HG03520 (cell line): ENCODE results near the gene OGDHL.
"Not testable (repeated sequence)": the region's sequence is repeated elsewhere in the genome, so short reads cannot be mapped to it uniquely, and the experiment has no call there.

Experiments used
- ATAC-seq: cut with Tn5 transposase; IDR thresholded peaks from one replicate; pipeline ENCODE4 v1.9.1; 2021; ENCODE audit warnings: mild to moderate bottlenecking, moderate library complexity; ENCODE audit not compliant: unreplicated experiment

Gene OGDHL

GRCh38 chr10:49758249-49758930, 3.7 kb downstream of the OGDHL start:
- no peak for ATAC-seq

- no peak for ATAC-seq
Measured at GRCh38 chr10:49756641-49757040, 5.5 kb downstream of the OGDHL start.

GRCh38 chr10:49756031-49756430, 6.1 kb downstream of the OGDHL start:
- no peak for ATAC-seq

GRCh38 chr10:49754951-49755350, 7.2 kb downstream of the OGDHL start:
- ATAC-seq, result not testable (repeated sequence)

GRCh38 chr10:49752584-49752983, 9.5 kb downstream of the OGDHL start:
- no peak for ATAC-seq

GRCh38 chr10:49751636-49752510, 10.2 kb downstream of the OGDHL start:
- ATAC-seq, result no peak

GRCh38 chr10:49751216-49751615, 10.9 kb downstream of the OGDHL start:
- ATAC-seq, result no peak

- no peak for ATAC-seq
Measured at GRCh38 chr10:49750546-49750945, 11.6 kb downstream of the OGDHL start.

GRCh38 chr10:49749556-49750491, 12.3 kb downstream of the OGDHL start:
- ATAC-seq, result no peak

- ATAC-seq, result no peak
Measured at GRCh38 chr10:49749144-49749543, 13.0 kb downstream of the OGDHL start.

GRCh38 chr10:49748006-49748405, 14.1 kb downstream of the OGDHL start:
- ATAC-seq, result no peak

GRCh38 chr10:49747303-49747646, 14.8 kb downstream of the OGDHL start:
- no peak for ATAC-seq

- ATAC-seq, result no peak
Measured at GRCh38 chr10:49746626-49747302, 15.4 kb downstream of the OGDHL start.

- no peak for ATAC-seq
Measured at GRCh38 chr10:49745756-49746155, 16.4 kb downstream of the OGDHL start.

- no peak for ATAC-seq
Measured at GRCh38 chr10:49744924-49745605, 17.1 kb downstream of the OGDHL start.

GRCh38 chr10:49744091-49744685, 17.9 kb downstream of the OGDHL start:
- ATAC-seq, result no peak

- ATAC-seq, result no peak
Measured at GRCh38 chr10:49743464-49744075, 18.6 kb downstream of the OGDHL start.

- no peak for ATAC-seq
Measured at GRCh38 chr10:49742683-49743463, 19.2 kb downstream of the OGDHL start.
